HCT116 (cell line): ENCODE results near the gene TP63. TPM values are rescaled to one million over a fixed set of nuclear protein-coding genes. Genes with fewer than 3 reads are reported as not detected.

ENCODE experiments used
- ATAC-seq: fragments of 200-7000 bp; cut with Tn5 transposase; 2 replicates; pipeline ENCODE4 v1.9.1; 2020; ENCODE audit warnings: mild to moderate bottlenecking, moderate library complexity
- BruUV-seq: library from RNA; stranded (reverse); fragments of 400-500 nt; replicated peaks from 2 replicates; lab custom pipeline; 2021; lab: Mats Ljungman, UMichigan
- CTCF ChIA-PET: fragments of 300-600 bp; sonication (Branson Sonifier 250); formaldehyde crosslinking; loops from one replicate; lab custom pipeline; 2021; ENCODE audit warnings: antibody characterized with exemption; lab: Charles Lee
- POLR2A ChIA-PET: fragments of 300-600, 350-600 bp; sonication (Branson Sonifier 250); formaldehyde crosslinking; loops from one replicate; lab custom pipeline; 2021; ENCODE audit warnings: antibody characterized with exemption; lab: Charles Lee
- RAD21 ChIA-PET, 2 experiments: fragments of 300-600 bp; sonication (Branson Sonifier 250); formaldehyde crosslinking; loops; one replicate each; lab custom pipeline; 2023; ENCODE audit warnings: low total read pairs in 2 of 2; ENCODE audit not compliant: uncharacterized antibody in 2 of 2, unreplicated experiment in 2 of 2, low non-redundant PET in 1 of 2; lab: Charles Lee
- DNase-seq: peaks from one replicate; pipeline ENCODE4 v3.0.0-alpha.2; 2010; ENCODE audit warnings: low read depth, low spot score
- H2AFZ ChIP-seq: fragments of 200-600 bp; shearing (Covaris generic), sonication (generic); 2 replicates; pipeline ENCODE4 v1.6.1; 2017; ENCODE audit warnings: low read depth, mixed run types, mixed read lengths, antibody characterized with exemption, low read length; ENCODE audit not compliant: poor library complexity, severe bottlenecking
- H3K27ac ChIP-seq: 2 replicates; pipeline ENCODE4 v1.5.1; 2012; ENCODE audit warnings: low read depth, low read length
- H3K27me3 ChIP-seq: fragments of 200-600 bp; sonication (generic); 2 replicates; pipeline ENCODE4 v1.6.1; 2016; ENCODE audit warnings: mixed run types, low read length, mixed read lengths; ENCODE audit not compliant: insufficient read depth
- H3K36me3 ChIP-seq, 2 experiments: fragments of 200-500 bp in 1 of 2; fragments of 200-600 bp in 1 of 2; sonication (Bioruptor generic) in 1 of 2; sonication (generic) in 1 of 2; 2 replicates each; pipeline versions ENCODE4 v1.5.1 to v1.6.1; 2014 to 2016; ENCODE audit warnings: low read length in 2 of 2, inconsistent platforms in 1 of 2, mixed read lengths in 1 of 2, mixed run types in 1 of 2; ENCODE audit not compliant: insufficient read depth in 2 of 2, control insufficient read depth in 1 of 2
- H3K4me1 ChIP-seq, 2 experiments: fragments of 200-600 bp in 1 of 2; sonication (generic) in 1 of 2; 2 replicates each; pipeline versions ENCODE4 v1.5.1 to v1.6.1; 2012 to 2017; ENCODE audit warnings: low read length in 2 of 2, inconsistent platforms in 1 of 2, mild to moderate bottlenecking in 1 of 2, mixed read lengths in 1 of 2, mixed run types in 1 of 2, moderate library complexity in 1 of 2; ENCODE audit not compliant: insufficient read depth in 2 of 2, control insufficient read depth in 1 of 2
- H3K4me2 ChIP-seq: fragments of 200-600 bp; sonication (generic); 2 replicates; pipeline ENCODE4 v1.6.1; 2017; ENCODE audit warnings: mixed run types, low read length, mixed read lengths
- H3K4me3 ChIP-seq, 2 experiments: fragments of 200-600 bp in 1 of 2; sonication (generic) in 1 of 2; replicated peaks in 1 of 2; 2 replicates each; pipeline ENCODE4 v1.5.1; 2011 to 2016; ENCODE audit warnings: low read length in 2 of 2, control low read depth in 1 of 2, low read depth in 1 of 2, mild to moderate bottlenecking in 1 of 2, mixed read lengths in 1 of 2, mixed run types in 1 of 2
- H3K79me2 ChIP-seq: fragments of 200-600 bp; sonication (generic); 2 replicates; pipeline ENCODE4 v1.6.1; 2017; ENCODE audit warnings: mild to moderate bottlenecking, mixed run types, low read length, moderate library complexity, mixed read lengths; ENCODE audit not compliant: insufficient read depth
- H3K9ac ChIP-seq: fragments of 200-600 bp; sonication (generic); 2 replicates; pipeline ENCODE4 v1.6.1; 2016; ENCODE audit warnings: low read length, mixed read lengths
- H3K9me2 ChIP-seq: fragments of 200-600 bp; sonication (generic), shearing (Covaris generic); 2 replicates; pipeline ENCODE4 v1.6.1; 2017; ENCODE audit warnings: mixed run types, mild to moderate bottlenecking, moderate library complexity; ENCODE audit not compliant: insufficient read depth
- H3K9me3 ChIP-seq, 2 experiments: fragments of 200-500 bp in 1 of 2; fragments of 200-600 bp in 1 of 2; sonication (Bioruptor generic) in 1 of 2; sonication (generic) in 1 of 2; 2 replicates each; pipeline ENCODE4 v1.6.1; 2014 to 2017; ENCODE audit warnings: low read length in 2 of 2, mixed read lengths in 2 of 2, inconsistent platforms in 1 of 2, low read depth in 1 of 2, mild to moderate bottlenecking in 1 of 2, mixed run types in 1 of 2, moderate library complexity in 1 of 2; ENCODE audit not compliant: control insufficient read depth in 1 of 2, insufficient read depth in 1 of 2
- H4K20me1 ChIP-seq: fragments of 200-600 bp; sonication (generic), shearing (Covaris generic); 2 replicates; pipeline ENCODE4 v1.6.1; 2017; ENCODE audit warnings: mixed run types, mild to moderate bottlenecking, moderate library complexity; ENCODE audit not compliant: insufficient read depth
- CEBPB ChIP-seq: IDR thresholded peaks from 2 replicates; pipeline ENCODE4 v1.6.1; 2012; ENCODE audit warnings: low read depth
- EGR1 ChIP-seq: IDR thresholded peaks from 2 replicates; pipeline ENCODE4 v1.6.1; 2012; ENCODE audit warnings: low read depth
- EZH2 ChIP-seq: fragments of 200-600 bp; sonication (generic); IDR thresholded peaks from 2 replicates; pipeline ENCODE4 v1.6.1; 2017; ENCODE audit warnings: antibody characterized with exemption, mixed run types
- FOSL1 ChIP-seq: IDR thresholded peaks from 2 replicates; pipeline ENCODE4 v1.6.1; 2012; ENCODE audit warnings: low read depth
- JUND ChIP-seq: IDR thresholded peaks from 2 replicates; pipeline ENCODE4 v1.6.1; 2012
- POLR2AphosphoS5 ChIP-seq: IDR thresholded peaks from 2 replicates; pipeline ENCODE4 v1.6.1; 2011; ENCODE audit warnings: mild to moderate bottlenecking, low read depth, low read length, moderate library complexity
- RAD21 ChIP-seq: IDR thresholded peaks from 2 replicates; pipeline ENCODE4 v1.6.1; 2012; ENCODE audit warnings: low read depth, mild to moderate bottlenecking
- SRF ChIP-seq: IDR thresholded peaks from 2 replicates; pipeline ENCODE4 v1.6.1; 2012; ENCODE audit warnings: low read depth
- TCF7L2 ChIP-seq: IDR thresholded peaks from 2 replicates; pipeline ENCODE4 v1.7.0; 2011; ENCODE audit warnings: borderline replicate concordance, inconsistent platforms; ENCODE audit not compliant: insufficient read depth, insufficient read length; ENCODE audit errors: extremely low read depth
- YY1 ChIP-seq: IDR thresholded peaks from 2 replicates; pipeline ENCODE4 v1.6.1; 2011; ENCODE audit warnings: low read length, low read depth, moderate library complexity, mild to moderate bottlenecking; ENCODE audit not compliant: insufficient replicate concordance; ENCODE audit errors: extremely low read depth
- ZFX ChIP-seq: fragments of 450-650 bp; IDR thresholded peaks from 2 replicates; pipeline ENCODE4 v1.6.1; 2017
- ZNF274 ChIP-seq: fragments of 200-500 bp; sonication (Bioruptor generic); IDR thresholded peaks from 2 replicates; pipeline ENCODE4 v1.6.1; 2014; ENCODE audit warnings: mild to moderate bottlenecking, low read depth, low read length, inconsistent platforms
- intact Hi-C: fragments of 100-400 bp; cut with micrococcal nuclease; formaldehyde crosslinking; loops from 2 replicates; pipeline ENCODE4 v1.10.0; 2022
- total RNA-seq: library from RNA; stranded (reverse); gene quantifications from one replicate; pipeline ENCODE4 v1.2.1, GENCODE V29; 2021; ENCODE audit not compliant: unreplicated experiment
- TF ChIP-seq, protein P1 (sequence below): IDR thresholded peaks from 2 replicates; pipeline ENCODE4 v1.6.1; 2011; ENCODE audit warnings: mild to moderate bottlenecking, low read length, moderate library complexity; ENCODE audit not compliant: insufficient replicate concordance; ENCODE audit errors: extremely low read depth
- TF ChIP-seq, protein P2 (sequence below): IDR thresholded peaks from 2 replicates; pipeline ENCODE4 v1.6.1; 2012

Gene TP63
- total RNA-seq, 1 experiment from 2014 or later: not detected

DNA sequence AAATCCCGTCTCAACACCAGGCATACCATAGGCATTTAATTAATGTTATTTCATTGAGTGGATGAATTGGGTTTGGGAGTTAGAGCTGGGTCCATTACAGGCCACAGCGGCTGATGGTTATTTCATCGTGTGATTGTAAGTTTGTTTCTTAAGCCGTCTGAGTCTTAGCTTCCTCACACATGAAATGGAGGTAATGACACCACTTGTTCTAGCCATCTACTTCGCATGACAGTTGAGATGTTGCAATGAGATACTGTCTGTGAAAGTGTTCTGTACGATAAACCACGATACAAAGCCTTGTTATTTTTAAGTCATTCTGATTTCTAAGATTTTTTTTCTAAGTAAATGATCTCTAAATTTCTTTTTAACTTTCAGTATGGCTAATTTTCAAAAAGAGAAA, 8.6 kb upstream of the TP63 start (continued):
- TF ChIP-seq EGR1 (no peak), CEBPB (no peak), POLR2AphosphoS5 (no peak), FOSL1 (no peak), ZFX (no peak)
- TF ChIP-seq, protein P1, sequence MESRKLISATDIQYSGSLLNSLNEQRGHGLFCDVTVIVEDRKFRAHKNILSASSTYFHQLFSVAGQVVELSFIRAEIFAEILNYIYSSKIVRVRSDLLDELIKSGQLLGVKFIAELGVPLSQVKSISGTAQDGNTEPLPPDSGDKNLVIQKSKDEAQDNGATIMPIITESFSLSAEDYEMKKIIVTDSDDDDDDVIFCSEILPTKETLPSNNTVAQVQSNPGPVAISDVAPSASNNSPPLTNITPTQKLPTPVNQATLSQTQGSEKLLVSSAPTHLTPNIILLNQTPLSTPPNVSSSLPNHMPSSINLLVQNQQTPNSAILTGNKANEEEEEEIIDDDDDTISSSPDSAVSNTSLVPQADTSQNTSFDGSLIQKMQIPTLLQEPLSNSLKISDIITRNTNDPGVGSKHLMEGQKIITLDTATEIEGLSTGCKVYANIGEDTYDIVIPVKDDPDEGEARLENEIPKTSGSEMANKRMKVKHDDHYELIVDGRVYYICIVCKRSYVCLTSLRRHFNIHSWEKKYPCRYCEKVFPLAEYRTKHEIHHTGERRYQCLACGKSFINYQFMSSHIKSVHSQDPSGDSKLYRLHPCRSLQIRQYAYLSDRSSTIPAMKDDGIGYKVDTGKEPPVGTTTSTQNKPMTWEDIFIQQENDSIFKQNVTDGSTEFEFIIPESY: no peak

DNA sequence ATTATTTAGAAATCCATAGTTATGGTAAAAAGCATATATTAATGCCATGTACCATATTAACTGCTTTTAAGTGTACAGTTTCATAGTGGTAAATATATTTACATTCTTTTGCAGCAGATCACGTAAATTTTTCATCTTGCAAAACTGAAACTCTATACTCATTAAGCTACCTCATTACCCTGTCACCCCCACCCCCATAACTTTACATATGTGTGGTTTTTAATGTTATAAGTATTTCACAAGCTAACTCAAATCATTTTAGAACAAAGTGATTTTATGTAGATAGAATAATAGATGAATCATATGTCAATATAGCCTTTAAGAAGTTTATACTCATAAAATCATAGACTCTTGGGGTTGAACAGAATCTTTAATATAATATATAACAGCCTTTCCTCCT, 7.1 kb upstream of the TP63 start:
- H3K79me2 ChIP-seq: no peaks in the 10 kb centered on the region
- no peak overlapping the region for H2AFZ ChIP-seq
- CTCF ChIA-PET: no interaction called here
- H3K4me1 ChIP-seq: no peaks in the 10 kb centered on the region
- POLR2A ChIA-PET: no interaction called here
- no peaks in the 10 kb centered on the region for H3K9me3 ChIP-seq
- no peaks in the 10 kb centered on the region for H3K27me3 ChIP-seq
- no peak for ATAC-seq
- no peaks in the 10 kb centered on the region for H3K36me3 ChIP-seq
- RAD21 ChIA-PET: no interaction called here
- no peaks in the 10 kb centered on the region for H4K20me1 ChIP-seq
- intact Hi-C loops: no loop called here
- TF ChIP-seq, protein P2, sequence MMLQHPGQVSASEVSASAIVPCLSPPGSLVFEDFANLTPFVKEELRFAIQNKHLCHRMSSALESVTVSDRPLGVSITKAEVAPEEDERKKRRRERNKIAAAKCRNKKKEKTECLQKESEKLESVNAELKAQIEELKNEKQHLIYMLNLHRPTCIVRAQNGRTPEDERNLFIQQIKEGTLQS: no peak
- TF ChIP-seq POLR2AphosphoS5 (no peak), TCF7L2 (no peak), RAD21 (no peak), SRF (no peak), EZH2 (no peak), YY1 (no peak), ZNF274 (no peak), JUND (no peak)
- no peak overlapping the region for H3K4me2 ChIP-seq
- no peaks in the 10 kb centered on the region for H3K9me2 ChIP-seq
- H3K9ac ChIP-seq: no peak overlapping the region
- no peak overlapping the region for H3K27ac ChIP-seq
- DNase-seq: no peak
- no TSS peak for BruUV-seq
- H3K4me3 ChIP-seq: no peak overlapping the region
